PC-3 (cell line): ENCODE data around the gene VIPR2. TPM values are rescaled to one million over a fixed set of nuclear protein-coding genes. Genes with fewer than 3 reads are reported as not detected.

Source experiments
- ATAC-seq: fragments of 200-7000 bp; cut with Tn5 transposase; 2 replicates; pipeline ENCODE4 v1.9.1; 2020; ENCODE audit warnings: mild to moderate bottlenecking, moderate library complexity
- BruUV-seq: library from RNA; stranded (reverse); fragments of 400-500 nt; replicated peaks from 2 replicates; lab custom pipeline; 2021; lab: Mats Ljungman, UMichigan
- CTCF ChIA-PET: fragments of 300-600 bp; sonication (Branson Sonifier 250); formaldehyde crosslinking; loops from one replicate; lab custom pipeline; 2022; ENCODE audit warnings: antibody characterized with exemption; lab: Charles Lee
- POLR2A ChIA-PET: fragments of 300-600 bp; sonication (Branson Sonifier 250); formaldehyde crosslinking; loops from one replicate; lab custom pipeline; 2022; ENCODE audit warnings: antibody characterized with exemption; ENCODE audit not compliant: unreplicated experiment; lab: Charles Lee
- DNase-seq: peaks from one replicate; pipeline ENCODE4 v3.0.0-alpha.2; 2015
- H2AFZ ChIP-seq: fragments of 300-600 bp; sonication (generic); 2 replicates; pipeline ENCODE4 v1.6.0; 2016; ENCODE audit warnings: antibody characterized with exemption, low read length
- H3F3A ChIP-seq: fragments of 300-600 bp; sonication (generic); one replicate; pipeline ENCODE4 v1.6.0; 2017; ENCODE audit warnings: antibody characterized with exemption, low read length, control low read depth, mild to moderate bottlenecking; ENCODE audit not compliant: unreplicated experiment
- H3K27ac ChIP-seq: fragments of 300-600 bp; sonication (generic); 2 replicates; pipeline ENCODE4 v1.5.1; 2016; ENCODE audit warnings: mild to moderate bottlenecking, low read length
- H3K27me3 ChIP-seq: fragments of 300-600 bp; sonication (generic); 2 replicates; pipeline ENCODE4 v1.6.1; 2016; ENCODE audit warnings: low read length, mixed read lengths
- H3K36me3 ChIP-seq: fragments of 300-600 bp; sonication (generic); 2 replicates; pipeline ENCODE4 v1.6.1; 2016; ENCODE audit warnings: low read depth, mixed run types, low read length, mixed read lengths
- H3K4me1 ChIP-seq: fragments of 300-600 bp; sonication (generic); 2 replicates; pipeline ENCODE4 v1.5.1; 2016; ENCODE audit warnings: low read length; ENCODE audit not compliant: insufficient read depth
- H3K4me2 ChIP-seq: fragments of 300-600 bp; sonication (generic); 2 replicates; pipeline ENCODE4 v1.6.0; 2016; ENCODE audit warnings: low read length
- H3K4me3 ChIP-seq: fragments of 300-600 bp; sonication (generic); 2 replicates; pipeline ENCODE4 v1.5.1; 2016; ENCODE audit warnings: mild to moderate bottlenecking, low read length, mixed read lengths
- H3K79me2 ChIP-seq: fragments of 300-600 bp; sonication (generic); 2 replicates; pipeline ENCODE4 v1.6.1; 2017; ENCODE audit warnings: low read length, mixed read lengths
- H3K9ac ChIP-seq: fragments of 300-600 bp; sonication (generic); 2 replicates; pipeline ENCODE4 v1.6.0; 2016; ENCODE audit warnings: mild to moderate bottlenecking, low read length
- H3K9me2 ChIP-seq: fragments of 300-600 bp; sonication (generic); replicated peaks from 2 replicates; pipeline ENCODE4 v1.6.1; 2016; ENCODE audit warnings: mixed run types, low read length, mixed read lengths
- H3K9me3 ChIP-seq: fragments of 300-600 bp; sonication (generic); 2 replicates; pipeline ENCODE4 v1.6.1; 2016; ENCODE audit warnings: low read length, mixed read lengths
- H4K20me1 ChIP-seq: fragments of 300-600 bp; sonication (generic); 2 replicates; pipeline ENCODE4 v1.6.1; 2016; ENCODE audit warnings: low read length, mixed read lengths
- EZH2 ChIP-seq: fragments of 300-600 bp; sonication (generic); IDR thresholded peaks from one replicate; pipeline ENCODE4 v1.6.1; 2017; ENCODE audit warnings: antibody characterized with exemption, mild to moderate bottlenecking, low read length; ENCODE audit not compliant: unreplicated experiment
- EZH2phosphoT487 ChIP-seq: fragments of 300-600 bp; sonication (generic); IDR thresholded peaks from 2 replicates; pipeline ENCODE4 v1.6.1; 2018; ENCODE audit warnings: mild to moderate bottlenecking, antibody characterized with exemption, low read length, borderline replicate concordance
- intact Hi-C: fragments of 100-400 bp; cut with micrococcal nuclease; formaldehyde crosslinking; loops from 2 replicates; pipeline ENCODE4 v1.9.0; 2023
- total RNA-seq: library from RNA; depleted of rRNA; stranded (reverse); fragments of >200 nt; gene quantifications from 2 replicates; pipeline ENCODE4 v1.2.3, GENCODE V29; 2014
- TF ChIP-seq, protein P1 (sequence below): fragments of 300-600 bp; sonication (generic); conservative IDR thresholded peaks from 2 replicates; pipeline ENCODE4 v1.5.1; 2017; ENCODE audit warnings: antibody characterized with exemption, low read depth, mild to moderate bottlenecking, low read length

VIPR2 gene
- total RNA-seq, 1 experiment from 2014 or later, result not detected

- H3K9ac ChIP-seq, result no peak overlapping the region
- no peak overlapping the region for H3K4me2 ChIP-seq
- no peaks in the 10 kb centered on the region for H3K9me3 ChIP-seq
- no peak overlapping the region for H2AFZ ChIP-seq
- no peak overlapping the region for H3K4me3 ChIP-seq
- DNase-seq (no peak), ATAC-seq (no peak)
- intact Hi-C loops, result no loop called here
- H3K9me2 ChIP-seq, result no peaks in the 10 kb centered on the region
- H4K20me1 ChIP-seq, result no peaks in the 10 kb centered on the region
- H3K4me1 ChIP-seq, result no peaks in the 10 kb centered on the region
- no peaks in the 10 kb centered on the region for H3K36me3 ChIP-seq
- no peaks in the 10 kb centered on the region for H3F3A ChIP-seq
- H3K79me2 ChIP-seq, result no peaks in the 10 kb centered on the region
- ChIA-PET POLR2A (no interaction called here), CTCF (no interaction called here)
- H3K27ac ChIP-seq, result no peak overlapping the region
- H3K27me3 ChIP-seq, result peaks cover 43% of the 10 kb centered on the region
- BruUV-seq, result no TSS peak
- no peak for TF ChIP-seq EZH2phosphoT487
- no peak for TF ChIP-seq EZH2
- TF ChIP-seq, protein P1, sequence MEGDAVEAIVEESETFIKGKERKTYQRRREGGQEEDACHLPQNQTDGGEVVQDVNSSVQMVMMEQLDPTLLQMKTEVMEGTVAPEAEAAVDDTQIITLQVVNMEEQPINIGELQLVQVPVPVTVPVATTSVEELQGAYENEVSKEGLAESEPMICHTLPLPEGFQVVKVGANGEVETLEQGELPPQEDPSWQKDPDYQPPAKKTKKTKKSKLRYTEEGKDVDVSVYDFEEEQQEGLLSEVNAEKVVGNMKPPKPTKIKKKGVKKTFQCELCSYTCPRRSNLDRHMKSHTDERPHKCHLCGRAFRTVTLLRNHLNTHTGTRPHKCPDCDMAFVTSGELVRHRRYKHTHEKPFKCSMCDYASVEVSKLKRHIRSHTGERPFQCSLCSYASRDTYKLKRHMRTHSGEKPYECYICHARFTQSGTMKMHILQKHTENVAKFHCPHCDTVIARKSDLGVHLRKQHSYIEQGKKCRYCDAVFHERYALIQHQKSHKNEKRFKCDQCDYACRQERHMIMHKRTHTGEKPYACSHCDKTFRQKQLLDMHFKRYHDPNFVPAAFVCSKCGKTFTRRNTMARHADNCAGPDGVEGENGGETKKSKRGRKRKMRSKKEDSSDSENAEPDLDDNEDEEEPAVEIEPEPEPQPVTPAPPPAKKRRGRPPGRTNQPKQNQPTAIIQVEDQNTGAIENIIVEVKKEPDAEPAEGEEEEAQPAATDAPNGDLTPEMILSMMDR, result no peak
These were observed 4.8 kb upstream of the VIPR2 start for GRCh38 chr7:159149488-159149887.

DNA sequence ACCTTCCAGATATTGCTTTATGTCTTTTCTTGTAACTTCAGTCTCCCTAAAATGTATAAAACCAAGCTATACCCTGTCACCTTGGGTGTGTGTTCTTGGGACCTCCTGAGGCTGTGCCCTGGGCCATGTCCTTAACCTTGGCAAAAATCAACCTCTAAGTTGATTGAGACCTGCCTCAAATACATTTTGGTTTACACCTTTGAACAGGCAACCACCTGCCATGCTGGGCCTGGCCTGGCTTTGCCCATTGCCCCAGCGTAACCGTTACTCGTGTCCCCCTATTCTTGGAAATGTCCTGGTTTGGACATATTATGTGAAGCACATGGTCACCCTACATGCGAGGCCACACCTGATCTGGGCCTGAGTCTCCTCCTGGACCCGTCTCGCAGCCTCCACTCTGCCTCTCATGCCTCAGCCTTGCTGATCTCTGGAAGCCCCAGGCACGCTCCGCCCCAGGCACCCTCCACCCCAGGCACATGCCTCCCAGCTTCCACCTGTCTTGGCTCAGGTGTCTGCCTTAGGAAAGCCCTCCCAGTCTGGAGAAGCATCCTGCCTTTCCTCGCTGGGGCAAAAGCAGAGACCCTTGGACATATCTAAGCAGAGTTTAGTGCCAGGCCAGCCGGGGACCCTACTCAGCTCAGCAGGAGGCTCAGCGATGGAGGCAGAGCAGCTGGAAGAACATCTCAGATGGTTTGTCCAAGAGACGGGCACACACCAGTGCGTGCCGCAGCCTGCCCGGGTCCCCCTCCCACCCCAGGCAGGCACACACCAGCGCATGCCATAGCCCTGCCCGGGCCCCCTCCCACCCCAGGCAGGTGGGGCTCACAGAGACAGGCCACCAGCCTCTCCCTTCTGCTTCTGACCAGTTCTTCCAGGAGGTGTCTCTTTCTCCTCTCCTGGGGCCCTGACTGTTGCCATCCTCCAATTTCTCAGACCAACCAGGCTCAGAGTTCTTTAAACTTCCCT, 4.0 kb upstream of the VIPR2 start:
- H3K9me3 ChIP-seq, result no peaks in the 10 kb centered on the region
- ATAC-seq (no peak), DNase-seq (no peak)
- H3K27me3 ChIP-seq, result peaks cover 45% of the 10 kb centered on the region
- no peaks in the 10 kb centered on the region for H4K20me1 ChIP-seq
- H3K4me1 ChIP-seq, result no peaks in the 10 kb centered on the region
- ChIA-PET POLR2A (no interaction called here), CTCF (no interaction called here)
- no peak overlapping the region for H3K4me3 ChIP-seq
- TF ChIP-seq EZH2phosphoT487 (no peak), EZH2 (no peak)
- TF ChIP-seq, protein P1, result no peak
- intact Hi-C loops, result no loop called here
- no TSS peak for BruUV-seq
- H3K9ac ChIP-seq, result no peak overlapping the region
- no peaks in the 10 kb centered on the region for H3F3A ChIP-seq
- H3K79me2 ChIP-seq, result no peaks in the 10 kb centered on the region
- H3K9me2 ChIP-seq, result no peaks in the 10 kb centered on the region
- H3K27ac ChIP-seq, result no peak overlapping the region
- H3K36me3 ChIP-seq, result no peaks in the 10 kb centered on the region
- no peak overlapping the region for H3K4me2 ChIP-seq
- no peak overlapping the region for H2AFZ ChIP-seq

- Histone ChIP-seq H4K20me1 (no peaks in the 10 kb centered on the region), H3K9me3 (no peaks in the 10 kb centered on the region), H3K9ac (no peak overlapping the region), H3K9me2 (no peaks in the 10 kb centered on the region), H3K79me2 (no peaks in the 10 kb centered on the region), H3F3A (no peaks in the 10 kb centered on the region), H3K27ac (no peak overlapping the region), H3K36me3 (no peaks in the 10 kb centered on the region), H3K4me3 (no peak overlapping the region), H3K4me1 (no peaks in the 10 kb centered on the region), H2AFZ (no peak overlapping the region), H3K4me2 (no peak overlapping the region), H3K27me3 (peaks cover 43% of the 10 kb centered on the region)
- ATAC-seq (no peak), DNase-seq (no peak)
- CTCF ChIA-PET, result no interaction called here
- intact Hi-C loops, result no loop called here
- no TSS peak for BruUV-seq
- POLR2A ChIA-PET, result no interaction called here
- TF ChIP-seq EZH2 (no peak), EZH2phosphoT487 (no peak)
- TF ChIP-seq, protein P1, result no peak
These were observed 3.0 kb upstream of the VIPR2 start for GRCh38 chr7:159147687-159148086.
